IPS-18a (cell line): ENCODE measurements around the gene POLR2E.
"Not testable (repeated sequence)": the region's sequence is repeated elsewhere in the genome, so short reads cannot be mapped to it uniquely, and the experiment has no call there.

Source experiments
- H3K27ac ChIP-seq: one replicate; pipeline ENCODE4 v1.5.1; 2013; ENCODE audit warnings: low read length
- H3K27me3 ChIP-seq: one replicate; pipeline ENCODE4 v1.6.1; 2013; ENCODE audit warnings: mild to moderate bottlenecking, low read length; ENCODE audit not compliant: control insufficient read depth, insufficient read depth
- H3K36me3 ChIP-seq: one replicate; pipeline ENCODE4 v1.6.1; 2013; ENCODE audit warnings: low read depth, low read length; ENCODE audit not compliant: control insufficient read depth
- H3K4me1 ChIP-seq: one replicate; pipeline ENCODE4 v1.6.1; 2013; ENCODE audit warnings: low read depth, low read length; ENCODE audit not compliant: control insufficient read depth
- H3K4me3 ChIP-seq: one replicate; pipeline ENCODE4 v1.5.1; 2013; ENCODE audit warnings: low read length
- H3K9ac ChIP-seq: one replicate; pipeline ENCODE4 v1.6.1; 2013; ENCODE audit warnings: mild to moderate bottlenecking, low read length, moderate library complexity
- H3K9me3 ChIP-seq: one replicate; pipeline ENCODE4 v1.6.1; 2013; ENCODE audit warnings: low read depth, low read length; ENCODE audit not compliant: control insufficient read depth

Gene POLR2E

DNA sequence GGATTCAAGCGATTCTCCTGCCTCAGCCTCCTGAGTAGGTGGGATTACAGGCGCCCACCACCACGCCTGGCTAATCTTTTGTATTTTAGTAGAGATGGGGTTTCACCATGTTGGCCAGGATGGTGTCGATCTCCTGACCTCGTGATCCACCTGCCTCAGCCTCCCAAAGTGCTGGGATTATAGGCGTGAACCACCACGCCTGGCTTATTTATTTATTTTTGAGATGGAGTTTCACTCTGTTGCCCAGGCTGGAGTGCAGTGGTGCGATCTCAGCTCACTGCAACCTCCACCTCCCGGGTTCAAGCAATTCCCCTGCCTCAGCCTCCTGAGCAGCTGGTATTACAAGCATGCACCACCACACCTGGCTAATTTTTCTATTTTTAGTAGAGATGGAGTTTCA, 19.6 kb upstream of the POLR2E start:
- not testable (repeated sequence) for H3K36me3 ChIP-seq, H3K27ac ChIP-seq, H3K9ac ChIP-seq, H3K4me3 ChIP-seq, H3K9me3 ChIP-seq, H3K27me3 ChIP-seq, H3K4me1 ChIP-seq

DNA sequence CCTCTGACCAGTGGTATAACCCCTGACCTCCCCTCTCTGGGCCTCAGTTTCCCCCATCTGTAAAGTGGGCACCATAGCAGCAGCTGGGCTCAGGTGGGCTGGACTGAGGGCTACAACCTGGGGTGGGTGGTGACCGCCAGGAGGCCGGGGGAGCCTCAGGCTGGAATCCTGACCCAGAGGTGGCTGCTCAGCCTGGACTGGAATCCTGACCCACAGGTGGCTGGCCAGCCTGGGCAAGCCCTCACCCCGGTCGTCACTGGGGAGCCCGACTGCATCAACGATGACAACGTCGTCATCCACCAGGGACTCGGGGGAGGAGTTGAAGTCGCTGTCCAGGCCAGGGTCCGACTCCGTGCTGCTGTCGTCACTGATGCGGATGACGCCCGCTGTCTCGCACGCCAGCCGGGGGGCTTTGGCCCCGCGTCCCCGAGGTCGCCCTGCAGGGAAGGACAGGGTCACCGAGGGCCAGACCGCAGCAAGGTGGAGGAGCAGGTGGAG, 18.9 kb upstream of the POLR2E start:
- Histone ChIP-seq H3K36me3 (peaks cover 1% of the 10 kb centered on the region), H3K4me3 (no peak overlapping the region), H3K27me3 (no peaks in the 10 kb centered on the region), H3K4me1 (peaks cover 5% of the 10 kb centered on the region), H3K9me3 (no peaks in the 10 kb centered on the region), H3K9ac (no peak overlapping the region), H3K27ac (no peak overlapping the region)

DNA sequence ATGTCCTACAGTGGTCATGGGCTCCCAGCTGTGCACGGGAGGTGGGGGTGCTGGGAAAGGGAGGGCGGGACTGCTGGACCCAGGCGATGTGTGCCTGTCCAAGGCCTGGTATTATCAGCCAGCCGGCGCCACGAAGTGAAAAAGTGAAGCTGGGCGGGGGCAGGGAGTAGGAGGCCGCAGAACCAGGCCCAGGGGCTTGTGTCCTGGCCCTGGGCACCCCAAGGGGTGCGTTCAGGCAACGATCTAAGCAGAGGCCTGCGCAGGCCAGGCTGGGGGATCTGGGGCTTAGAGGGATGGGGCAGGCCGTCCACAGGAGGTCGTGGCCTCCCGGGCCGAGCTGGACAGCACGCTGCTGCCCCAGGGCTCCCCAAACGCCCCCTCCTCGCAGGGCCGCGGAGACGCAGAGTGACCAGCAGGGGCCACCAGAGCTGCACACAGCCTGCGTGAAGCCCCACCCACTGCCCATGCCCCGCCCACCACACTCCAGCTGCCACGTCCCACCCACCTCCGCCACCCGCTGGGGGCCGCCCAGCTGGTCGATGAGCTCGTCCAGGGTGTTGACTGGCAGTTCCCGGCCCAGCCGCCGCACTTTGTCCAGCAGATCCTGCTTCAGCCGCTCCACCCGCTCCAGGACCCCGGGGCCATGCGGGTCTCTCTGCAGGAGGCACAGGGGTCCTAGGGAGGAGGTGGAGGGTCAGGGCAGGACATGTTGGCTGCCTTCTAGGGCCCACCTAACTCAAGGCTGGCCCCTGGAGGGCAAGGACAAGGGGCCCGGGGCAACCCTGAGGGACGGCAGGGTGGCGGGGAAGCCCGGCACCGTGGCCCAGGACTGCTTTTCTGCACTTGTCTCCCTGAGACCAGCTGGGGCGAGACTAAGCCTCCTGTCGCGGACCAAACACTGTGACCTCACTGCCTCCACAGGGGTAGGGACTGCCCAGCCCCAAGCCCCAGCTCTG, 18.1 kb upstream of the POLR2E start:
- no peak overlapping the region for H3K4me3 ChIP-seq
- H3K27ac ChIP-seq: no peak overlapping the region
- no peaks in the 10 kb centered on the region for H3K9me3 ChIP-seq
- no peak overlapping the region for H3K9ac ChIP-seq
- H3K27me3 ChIP-seq: no peaks in the 10 kb centered on the region
- H3K4me1 ChIP-seq: peaks cover 5% of the 10 kb centered on the region
- peaks cover 2% of the 10 kb centered on the region for H3K36me3 ChIP-seq

DNA sequence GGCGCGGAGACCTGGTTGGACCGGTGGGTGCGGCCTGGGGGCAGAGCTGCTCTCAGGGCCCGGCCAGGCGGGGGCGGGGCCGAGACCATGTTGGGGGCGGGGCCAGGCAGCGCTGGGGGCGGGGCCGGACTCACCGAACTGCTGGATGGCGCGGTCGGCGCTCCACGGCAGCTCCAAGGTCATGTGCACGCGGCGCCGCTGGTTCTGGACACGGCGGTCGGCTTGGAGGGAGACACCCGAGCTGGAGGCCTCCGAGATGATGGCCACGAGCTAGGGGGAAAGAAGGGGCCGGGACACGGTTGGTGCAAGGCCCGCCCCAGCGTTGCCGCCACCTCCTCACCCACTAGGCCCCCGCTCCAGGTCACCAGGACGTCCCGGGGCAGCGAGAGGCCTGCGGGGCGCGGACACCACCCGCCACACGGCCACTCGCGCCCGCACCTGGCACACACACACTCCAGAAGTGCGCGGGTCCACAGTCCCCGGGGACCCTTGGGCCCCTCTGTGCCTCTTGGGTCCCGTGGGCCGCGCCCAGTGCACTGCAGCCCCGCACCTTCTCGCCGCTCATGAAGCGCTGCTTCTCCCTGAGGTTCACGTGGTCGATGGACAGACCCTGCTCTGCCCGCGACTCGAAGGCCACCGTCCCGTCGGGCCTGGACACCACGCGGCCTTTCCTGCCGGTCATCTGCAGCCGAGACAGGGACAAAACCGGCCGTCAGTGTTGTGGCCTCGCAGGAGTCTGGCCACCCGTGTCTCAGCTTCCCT, 17.3 kb upstream of the POLR2E start:
- Histone ChIP-seq H3K4me1 (peaks cover 5% of the 10 kb centered on the region), H3K27ac (no peak overlapping the region), H3K9me3 (no peaks in the 10 kb centered on the region), H3K36me3 (peaks cover 3% of the 10 kb centered on the region), H3K9ac (no peak overlapping the region), H3K4me3 (no peak overlapping the region), H3K27me3 (no peaks in the 10 kb centered on the region)

DNA sequence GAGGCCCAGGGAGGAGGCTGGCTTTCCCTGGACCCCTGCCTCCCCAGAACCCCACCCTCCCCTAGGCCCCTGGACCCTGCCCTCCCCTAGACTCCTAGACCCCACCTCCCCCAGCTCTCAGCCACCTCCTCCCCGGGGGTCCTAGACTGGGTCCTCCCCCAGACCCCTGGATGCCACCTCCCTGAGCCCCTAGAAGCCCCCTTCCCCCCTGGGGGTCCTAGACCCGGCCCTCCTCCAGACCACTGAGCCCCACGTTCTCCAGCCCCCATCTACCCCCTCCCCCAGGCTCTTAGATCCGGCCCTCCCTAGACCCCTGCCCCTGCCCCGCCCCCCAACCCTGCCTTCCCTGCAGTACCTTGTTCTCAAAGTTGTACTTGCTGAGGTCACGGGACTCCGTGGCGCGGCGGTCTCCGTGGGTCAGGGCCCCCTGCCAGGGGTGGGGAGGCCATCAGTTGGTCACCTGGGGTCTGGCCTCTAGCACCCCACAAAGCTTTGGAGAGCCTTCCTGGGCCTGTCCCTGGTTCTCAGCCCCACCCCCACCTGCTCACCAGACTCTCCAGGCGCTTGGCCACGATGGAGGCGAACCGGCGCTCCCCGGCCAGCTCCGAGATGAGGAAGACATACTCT, 16.6 kb upstream of the POLR2E start:
- H3K9me3 ChIP-seq: no peaks in the 10 kb centered on the region
- no peaks in the 10 kb centered on the region for H3K27me3 ChIP-seq
- peaks cover 5% of the 10 kb centered on the region for H3K4me1 ChIP-seq
- no peak overlapping the region for H3K4me3 ChIP-seq
- H3K36me3 ChIP-seq: peaks cover 7% of the 10 kb centered on the region
- no peak overlapping the region for H3K9ac ChIP-seq
- no peak overlapping the region for H3K27ac ChIP-seq

DNA sequence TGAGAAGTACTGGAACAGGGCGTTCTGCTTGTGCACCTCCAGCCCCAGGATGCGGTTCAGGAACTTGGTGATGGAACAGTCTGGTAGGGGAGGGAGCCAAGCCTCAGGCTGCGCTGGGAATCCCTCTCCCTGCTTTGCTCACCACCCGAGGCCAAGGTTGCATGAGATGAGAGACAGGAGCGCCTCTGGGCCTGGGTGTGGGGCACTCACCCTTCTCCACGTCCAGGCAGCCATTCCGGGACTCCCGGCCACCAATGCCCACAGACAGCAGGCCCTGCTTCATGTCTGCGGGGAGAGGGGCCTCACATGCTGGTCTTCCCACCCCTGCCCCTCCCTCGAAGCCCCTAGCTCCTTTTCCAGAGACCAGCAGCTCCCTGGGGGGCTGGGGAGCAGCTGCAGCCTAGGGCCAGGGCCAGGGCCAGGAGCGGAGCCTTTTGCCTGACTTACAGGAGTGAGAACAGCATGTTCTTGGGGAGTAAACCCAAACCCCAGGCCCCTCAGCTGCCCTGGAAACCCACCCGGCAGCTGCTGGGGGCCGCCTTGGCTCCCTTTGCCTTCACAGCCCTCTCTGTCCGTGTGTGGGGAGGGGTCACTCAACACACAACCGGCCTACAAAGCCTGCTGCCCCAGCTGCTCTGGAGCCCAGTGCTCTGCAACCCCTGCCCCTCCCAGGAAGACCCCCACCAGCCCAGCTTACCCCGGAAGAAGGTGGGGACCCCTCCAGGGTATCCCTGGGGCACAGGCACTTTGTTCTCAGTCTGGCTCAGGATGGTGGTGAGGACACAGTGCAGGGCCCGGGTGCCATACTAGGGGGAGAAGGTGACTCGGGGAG, 15.8 kb upstream of the POLR2E start:
- no peak overlapping the region for H3K27ac ChIP-seq
- no peaks in the 10 kb centered on the region for H3K9me3 ChIP-seq
- H3K36me3 ChIP-seq: peaks cover 14% of the 10 kb centered on the region
- no peak overlapping the region for H3K9ac ChIP-seq
- H3K4me1 ChIP-seq: peaks cover 5% of the 10 kb centered on the region
- H3K4me3 ChIP-seq: no peak overlapping the region
- no peaks in the 10 kb centered on the region for H3K27me3 ChIP-seq

DNA sequence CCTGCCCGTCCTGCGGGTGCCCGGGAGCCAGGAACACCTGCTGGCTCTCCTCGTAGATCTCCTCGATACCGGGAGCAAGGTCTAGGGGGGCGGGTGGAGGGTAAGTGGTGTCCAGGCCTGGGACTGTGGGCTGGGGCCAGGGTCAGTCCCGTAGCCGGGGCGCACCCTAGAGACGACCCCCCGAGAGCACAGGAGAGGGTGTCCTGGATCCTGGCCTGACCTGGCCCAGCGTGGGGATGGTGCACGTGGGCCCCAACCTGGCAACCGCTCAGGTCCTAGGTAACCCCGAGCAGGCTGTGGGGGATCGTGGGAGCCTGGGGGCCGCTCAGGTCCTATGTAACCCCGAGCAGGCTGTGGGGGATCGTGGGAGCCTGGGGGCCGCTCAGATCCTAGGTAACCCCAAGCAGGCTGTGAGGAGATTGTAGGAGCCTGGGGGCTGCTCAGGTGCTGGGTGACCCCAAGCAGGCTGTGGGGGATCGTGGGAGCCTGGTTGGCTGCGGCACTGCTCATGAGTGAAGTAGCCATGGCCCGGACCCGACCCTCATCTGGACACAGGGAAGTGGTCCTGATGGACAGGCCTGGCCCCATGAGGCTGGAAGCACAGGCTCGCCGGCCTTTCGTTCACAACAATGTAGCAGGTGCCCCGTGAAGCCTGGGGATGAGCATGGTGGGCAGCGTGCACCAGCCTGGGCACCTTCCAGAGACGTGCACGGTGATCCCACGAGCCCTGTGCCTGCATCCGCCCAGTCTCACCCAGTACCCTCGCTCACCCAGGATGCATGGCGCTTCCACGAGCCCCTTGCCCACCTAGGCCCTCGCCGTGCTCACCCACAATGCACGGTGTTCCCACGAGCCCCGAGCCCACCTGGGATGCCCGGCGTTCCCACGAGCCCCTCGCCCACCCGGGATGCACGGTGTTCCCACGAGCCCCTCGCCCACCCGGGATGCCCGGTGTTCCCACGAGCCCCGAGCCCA, 14.8 kb upstream of the POLR2E start:
- Histone ChIP-seq H3K9me3 (no peaks in the 10 kb centered on the region), H3K36me3 (peaks cover 16% of the 10 kb centered on the region), H3K27me3 (no peaks in the 10 kb centered on the region), H3K4me1 (peaks cover 5% of the 10 kb centered on the region), H3K4me3 (no peak overlapping the region), H3K27ac (no peak overlapping the region), H3K9ac (no peak overlapping the region)

DNA sequence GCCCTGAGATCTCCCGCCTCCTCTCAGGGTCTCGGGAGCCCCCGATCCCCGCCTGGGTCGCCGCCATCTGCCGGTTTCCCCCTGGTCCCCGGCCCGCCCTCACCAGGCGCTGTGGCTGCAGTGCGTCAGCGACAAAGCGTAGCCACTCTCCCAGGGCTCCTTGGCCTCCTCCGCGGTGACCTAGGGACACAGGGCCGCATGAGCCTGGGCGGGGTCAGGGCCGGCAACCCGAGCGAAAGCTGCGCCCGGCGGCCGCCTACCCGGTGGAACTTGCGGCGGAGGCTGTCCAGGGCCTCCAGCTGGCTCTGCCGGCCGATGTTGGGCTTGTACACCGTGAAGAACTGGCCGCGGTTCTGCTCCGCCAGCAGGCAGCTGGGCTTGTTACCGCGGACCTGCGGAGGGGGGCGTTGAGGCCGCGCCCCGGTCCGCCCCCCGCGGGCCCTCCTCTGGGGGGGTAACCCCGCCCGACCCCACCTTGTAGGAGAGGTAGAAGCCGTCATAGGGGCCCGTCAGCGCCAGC, 13.9 kb upstream of the POLR2E start:
- Histone ChIP-seq H3K4me3 (no peak overlapping the region), H3K27ac (no peak overlapping the region), H3K9ac (no peak overlapping the region), H3K4me1 (peaks cover 5% of the 10 kb centered on the region), H3K36me3 (peaks cover 16% of the 10 kb centered on the region), H3K9me3 (no peaks in the 10 kb centered on the region), H3K27me3 (no peaks in the 10 kb centered on the region)

DNA sequence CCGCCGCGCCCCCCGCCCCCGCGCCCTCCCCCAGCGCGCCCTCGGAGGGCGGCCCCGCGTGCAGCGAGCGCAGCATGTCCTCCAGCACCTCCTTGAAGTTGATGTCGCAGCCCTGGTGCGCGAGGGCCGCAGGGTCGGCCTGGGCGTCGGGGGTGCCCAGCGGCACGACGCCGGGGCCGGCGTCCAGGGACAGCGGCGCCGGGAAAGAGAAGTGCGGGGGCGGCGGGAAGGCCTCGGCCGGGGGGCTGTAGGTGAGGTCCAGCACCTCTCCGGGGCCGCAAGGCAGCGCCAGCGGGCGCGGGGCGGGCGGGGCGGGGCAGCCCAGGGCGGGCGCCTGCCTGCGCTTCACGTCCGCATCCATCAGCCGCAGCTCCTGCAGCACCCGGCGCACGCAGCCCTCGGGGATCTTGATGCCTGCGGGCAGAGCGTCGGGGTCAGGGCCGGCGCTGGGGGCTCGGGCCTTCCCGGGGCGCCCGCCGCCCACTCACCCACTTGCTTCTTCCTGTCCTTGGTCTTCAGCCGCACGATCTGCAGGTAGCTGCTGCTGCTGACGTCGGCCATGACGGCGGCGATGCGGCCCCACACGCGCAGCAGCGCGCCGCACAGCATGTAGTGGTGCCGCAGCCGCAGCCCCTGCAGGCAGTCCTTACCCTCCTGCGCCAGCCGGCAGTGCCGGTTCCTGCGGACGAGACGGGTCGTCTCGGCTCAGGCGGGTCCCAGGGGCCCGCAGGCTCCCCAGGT, 13.3 kb upstream of the POLR2E start:
- Histone ChIP-seq H3K9me3 (no peaks in the 10 kb centered on the region), H3K27ac (no peak overlapping the region), H3K4me1 (peaks cover 5% of the 10 kb centered on the region), H3K27me3 (no peaks in the 10 kb centered on the region), H3K36me3 (peaks cover 16% of the 10 kb centered on the region), H3K9ac (no peak overlapping the region), H3K4me3 (no peak overlapping the region)
